ENCODE data around the gene KBTBD8. TPM values are rescaled to one million over a fixed set of nuclear protein-coding genes. Genes with fewer than 3 reads are reported as not detected.

The KBTBD8 gene
- total and polyA plus RNA-seq, 9 of the 15 experiments (the other 6 are each of a cell fraction or from before 2014, with no cell fraction given), result 2.7 to 9.1 (median 5.6) TPM

GRCh38 chr3:67011414-67012131 lies 13.5 kb downstream of the KBTBD8 start (continued):
- TF ChIP-seq MCM3 (IDR thresholded peaks at IDR 0.05), result no peak
- no peak for TF ChIP-seq ZNF699 (CRISPR knock-in tag; IDR thresholded peaks at IDR 0.05; ENCODE audit: insufficient replicate concordance)
- no peak for TF ChIP-seq ZNF707 (CRISPR knock-in tag; conservative IDR thresholded peaks at IDR 0.05)
- TF ChIP-seq, protein P1, sequence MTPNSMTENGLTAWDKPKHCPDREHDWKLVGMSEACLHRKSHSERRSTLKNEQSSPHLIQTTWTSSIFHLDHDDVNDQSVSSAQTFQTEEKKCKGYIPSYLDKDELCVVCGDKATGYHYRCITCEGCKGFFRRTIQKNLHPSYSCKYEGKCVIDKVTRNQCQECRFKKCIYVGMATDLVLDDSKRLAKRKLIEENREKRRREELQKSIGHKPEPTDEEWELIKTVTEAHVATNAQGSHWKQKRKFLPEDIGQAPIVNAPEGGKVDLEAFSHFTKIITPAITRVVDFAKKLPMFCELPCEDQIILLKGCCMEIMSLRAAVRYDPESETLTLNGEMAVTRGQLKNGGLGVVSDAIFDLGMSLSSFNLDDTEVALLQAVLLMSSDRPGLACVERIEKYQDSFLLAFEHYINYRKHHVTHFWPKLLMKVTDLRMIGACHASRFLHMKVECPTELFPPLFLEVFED (CRISPR knock-in tag; conservative IDR thresholded peaks at IDR 0.05), result no peak
- no peak for TF ChIP-seq ZNF3 (CRISPR knock-in tag; IDR thresholded peaks at IDR 0.05)
- TF ChIP-seq, protein P2, sequence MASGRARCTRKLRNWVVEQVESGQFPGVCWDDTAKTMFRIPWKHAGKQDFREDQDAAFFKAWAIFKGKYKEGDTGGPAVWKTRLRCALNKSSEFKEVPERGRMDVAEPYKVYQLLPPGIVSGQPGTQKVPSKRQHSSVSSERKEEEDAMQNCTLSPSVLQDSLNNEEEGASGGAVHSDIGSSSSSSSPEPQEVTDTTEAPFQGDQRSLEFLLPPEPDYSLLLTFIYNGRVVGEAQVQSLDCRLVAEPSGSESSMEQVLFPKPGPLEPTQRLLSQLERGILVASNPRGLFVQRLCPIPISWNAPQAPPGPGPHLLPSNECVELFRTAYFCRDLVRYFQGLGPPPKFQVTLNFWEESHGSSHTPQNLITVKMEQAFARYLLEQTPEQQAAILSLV (tag; IDR thresholded peaks at IDR 0.05), result no peak
- TF ChIP-seq BCLAF1 (IDR thresholded peaks at IDR 0.05; ENCODE audit: borderline replicate concordance in 1 of 2, control insufficient read depth in 1 of 2, low read depth in 2 of 2, low read length in 1 of 2), result no peak
- TF ChIP-seq BCL6 (CRISPR knock-in tag; IDR thresholded peaks at IDR 0.05), result no peak
- TF ChIP-seq ZNF764 (CRISPR knock-in tag; IDR thresholded peaks at IDR 0.05; ENCODE audit: low read depth), result no peak
- no peak for TF ChIP-seq CBX2 (IDR thresholded peaks at IDR 0.05; ENCODE audit: insufficient read depth, low read length, poor library complexity, severe bottlenecking)
- no peak for TF ChIP-seq E2F1 (CRISPR knock-in tag; IDR thresholded peaks at IDR 0.05)
- TF ChIP-seq EWSR1 (IDR thresholded peaks at IDR 0.05; ENCODE audit: borderline replicate concordance, low read depth, partially characterized antibody), result no peak
- peak; percentile 36; the same call in 1 of the 2 replicates for TF ChIP-seq GATA2 (CRISPR knock-in tag; IDR thresholded peaks at IDR 0.05)
- TF ChIP-seq ZNF408 (CRISPR knock-in tag; IDR thresholded peaks at IDR 0.05; ENCODE audit: low read depth), result no peak
- no peak for TF ChIP-seq ZFP30 (CRISPR knock-in tag; IDR thresholded peaks at IDR 0.05; ENCODE audit: borderline replicate concordance)
- no peak for TF ChIP-seq TSC22D4 (tag; IDR thresholded peaks at IDR 0.05)
- TF ChIP-seq KLF10 (CRISPR knock-in tag; IDR thresholded peaks at IDR 0.05), result no peak
- TF ChIP-seq SMARCA4 (IDR thresholded peaks at IDR 0.05), result peak; percentile 88
- no peak for TF ChIP-seq HNRNPLL (IDR thresholded peaks at IDR 0.05; ENCODE audit: low read depth, low read length, poor library complexity, severe bottlenecking)
- TF ChIP-seq KLF1 (tag; IDR thresholded peaks at IDR 0.05), result no peak
- TF ChIP-seq SP2 (IDR thresholded peaks at IDR 0.05; ENCODE audit: extremely low read depth, low read depth, low read length, poor library complexity, severe bottlenecking), result no peak
- no peak for TF ChIP-seq YBX1 (IDR thresholded peaks at IDR 0.05)
